ENCODE results near the gene MIF4GD. TPM values are rescaled to one million over a fixed set of nuclear protein-coding genes. Genes with fewer than 3 reads are reported as not detected.

Gene MIF4GD
- total RNA-seq, 1 experiment from 2014 or later, result 25.7 TPM

DNA sequence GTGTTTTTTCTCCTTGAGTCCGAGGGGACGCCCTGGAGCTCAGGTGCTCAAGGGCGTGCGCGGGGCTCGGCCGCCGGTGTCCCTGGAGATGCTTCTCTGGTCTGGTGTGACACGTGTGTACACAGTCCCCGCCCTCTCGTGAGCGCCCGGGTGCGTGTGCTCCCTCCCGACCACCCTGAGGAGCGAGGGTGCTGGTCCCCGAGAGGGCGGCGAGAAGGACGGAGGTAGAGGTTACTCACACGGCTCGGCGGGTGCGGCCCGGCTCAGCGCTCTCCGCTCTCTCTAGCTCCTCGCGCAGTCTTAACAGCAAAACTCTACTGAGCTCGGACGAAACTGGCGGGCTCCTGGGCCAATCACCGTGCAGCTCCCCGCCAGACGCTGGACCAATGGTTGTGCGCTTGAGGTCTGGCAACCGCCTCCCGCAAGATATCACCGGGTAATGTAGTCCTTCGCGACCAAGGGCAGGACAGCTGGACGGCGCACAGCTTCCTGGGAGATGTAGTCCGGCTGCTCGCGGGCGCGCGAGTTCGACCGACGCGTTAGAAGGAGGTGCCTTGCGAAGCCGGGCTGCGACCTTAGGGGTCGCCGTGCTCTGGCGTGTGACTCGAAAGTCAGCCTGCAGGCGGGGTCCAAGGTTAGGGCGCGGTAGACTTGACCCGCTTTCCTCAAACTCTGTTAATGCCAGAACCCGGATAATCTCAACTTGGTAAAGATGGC is 18.2 kb upstream of the MIF4GD start, which contains the start of gene SLC25A19:
Gene SLC25A19, minus strand, starts transcription at position 319 of the 717 bp plus-strand sequence. CDS start 2,669 bp downstream, outside the sequence.
- intact Hi-C loops (cut with micrococcal nuclease; ENCODE audit: unreplicated experiment), result no loop called here
- TF ChIP-seq, protein P1, sequence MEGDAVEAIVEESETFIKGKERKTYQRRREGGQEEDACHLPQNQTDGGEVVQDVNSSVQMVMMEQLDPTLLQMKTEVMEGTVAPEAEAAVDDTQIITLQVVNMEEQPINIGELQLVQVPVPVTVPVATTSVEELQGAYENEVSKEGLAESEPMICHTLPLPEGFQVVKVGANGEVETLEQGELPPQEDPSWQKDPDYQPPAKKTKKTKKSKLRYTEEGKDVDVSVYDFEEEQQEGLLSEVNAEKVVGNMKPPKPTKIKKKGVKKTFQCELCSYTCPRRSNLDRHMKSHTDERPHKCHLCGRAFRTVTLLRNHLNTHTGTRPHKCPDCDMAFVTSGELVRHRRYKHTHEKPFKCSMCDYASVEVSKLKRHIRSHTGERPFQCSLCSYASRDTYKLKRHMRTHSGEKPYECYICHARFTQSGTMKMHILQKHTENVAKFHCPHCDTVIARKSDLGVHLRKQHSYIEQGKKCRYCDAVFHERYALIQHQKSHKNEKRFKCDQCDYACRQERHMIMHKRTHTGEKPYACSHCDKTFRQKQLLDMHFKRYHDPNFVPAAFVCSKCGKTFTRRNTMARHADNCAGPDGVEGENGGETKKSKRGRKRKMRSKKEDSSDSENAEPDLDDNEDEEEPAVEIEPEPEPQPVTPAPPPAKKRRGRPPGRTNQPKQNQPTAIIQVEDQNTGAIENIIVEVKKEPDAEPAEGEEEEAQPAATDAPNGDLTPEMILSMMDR (IDR thresholded peaks at IDR 0.05; ENCODE audit: unreplicated experiment), result no peak
- Mint-ChIP-seq H3K4me1 (ENCODE audit: low read depth, unreplicated experiment) (peaks cover 9% of the 10 kb centered on the region), H3K27ac (ENCODE audit: unreplicated experiment) (peak within 1 kb of the TSS; percentile 92), H3K9me3 (ENCODE audit: low read depth, unreplicated experiment) (no peaks in the 10 kb centered on the region), H3K4me3 (ENCODE audit: low read depth, unreplicated experiment) (peak within 1 kb of the TSS; percentile 90), H3K36me3 (ENCODE audit: insufficient read depth, unreplicated experiment) (peaks cover 28% of the 10 kb centered on the region), H3K27me3 (ENCODE audit: unreplicated experiment) (no peaks in the 10 kb centered on the region)
- BruUV-seq (replicated peaks), result no TSS peak
- CTCF ChIA-PET, result interaction anchor here (0.6 to 2.1 kb wide), 15 partner anchors 9 to 304 kb away, joined by 3 to 32 read pairs (median 4); partner anchors contain the start of genes GRB2, MIF4GD, MRPL58 and TMEM94
- peak; percentile 97 for DNase-seq

DNA sequence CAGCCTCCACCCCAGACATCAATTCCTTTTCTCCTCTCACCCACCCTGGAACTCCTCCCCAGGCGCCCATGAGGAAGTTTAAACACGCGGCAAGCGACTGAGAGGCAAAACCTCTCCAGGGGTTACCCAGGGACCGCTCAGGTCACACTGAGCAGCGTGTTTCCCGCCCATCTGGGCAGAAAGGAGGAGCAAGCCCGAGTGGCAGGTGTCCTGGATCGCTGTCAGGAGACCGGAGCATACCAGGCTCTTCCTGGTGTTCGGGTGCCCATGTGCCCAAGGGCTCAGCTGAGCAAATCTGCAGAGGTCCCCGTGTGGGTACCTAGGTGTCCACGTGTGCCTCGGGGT is 17.7 kb upstream of the MIF4GD start:
- H3K9me3 Mint-ChIP-seq (ENCODE audit: low read depth, unreplicated experiment), result no peaks in the 10 kb centered on the region
- H3K36me3 Mint-ChIP-seq (ENCODE audit: insufficient read depth, unreplicated experiment), result peaks cover 28% of the 10 kb centered on the region
- H3K4me1 Mint-ChIP-seq (ENCODE audit: low read depth, unreplicated experiment), result peaks cover 9% of the 10 kb centered on the region
- intact Hi-C loops (cut with micrococcal nuclease; ENCODE audit: unreplicated experiment), result no loop called here
- TF ChIP-seq, protein P1 (IDR thresholded peaks at IDR 0.05; ENCODE audit: unreplicated experiment), result no peak
- peak; percentile 49 for DNase-seq
- H3K27ac Mint-ChIP-seq (ENCODE audit: unreplicated experiment), result peak overlapping the region; percentile 92
- CTCF ChIA-PET, result interaction anchor here (0.6 to 2.1 kb wide), 12 partner anchors 11 to 167 kb away, joined by 3 to 32 read pairs (median 4); partner anchors contain the start of genes GRB2, MIF4GD and TMEM94
- H3K27me3 Mint-ChIP-seq (ENCODE audit: unreplicated experiment), result no peaks in the 10 kb centered on the region
- no TSS peak for BruUV-seq (replicated peaks)
- peak overlapping the region; percentile 90 for H3K4me3 Mint-ChIP-seq (ENCODE audit: low read depth, unreplicated experiment)

- H3K4me1 Mint-ChIP-seq (ENCODE audit: low read depth, unreplicated experiment), result peaks cover 9% of the 10 kb centered on the region
- H3K36me3 Mint-ChIP-seq (ENCODE audit: insufficient read depth, unreplicated experiment), result peaks cover 32% of the 10 kb centered on the region
- CTCF ChIA-PET, result interaction anchor here (0.5 to 2.1 kb wide), 7 partner anchors 10 to 478 kb away, joined by 3 to 32 read pairs (median 4); partner anchors contain the start of gene MIF4GD
- no peaks in the 10 kb centered on the region for H3K9me3 Mint-ChIP-seq (ENCODE audit: low read depth, unreplicated experiment)
- BruUV-seq (replicated peaks), result no TSS peak
- H3K27me3 Mint-ChIP-seq (ENCODE audit: unreplicated experiment), result no peaks in the 10 kb centered on the region
- peak overlapping the region; percentile 90 for H3K4me3 Mint-ChIP-seq (ENCODE audit: low read depth, unreplicated experiment)
- DNase-seq, result no peak
- H3K27ac Mint-ChIP-seq (ENCODE audit: unreplicated experiment), result peak overlapping the region; percentile 11
- intact Hi-C loops (cut with micrococcal nuclease; ENCODE audit: unreplicated experiment), result no loop called here
- TF ChIP-seq, protein P1 (IDR thresholded peaks at IDR 0.05; ENCODE audit: unreplicated experiment), result no peak
These were observed 17.3 kb upstream of the MIF4GD start for GRCh38 chr17:75288359-75288758.

GRCh38 chr17:75287221-75287620 is 16.2 kb upstream of the MIF4GD start:
- CTCF ChIA-PET, result no interaction called here
- TF ChIP-seq, protein P1 (IDR thresholded peaks at IDR 0.05; ENCODE audit: unreplicated experiment), result no peak
- H3K4me3 Mint-ChIP-seq (ENCODE audit: low read depth, unreplicated experiment), result no peak overlapping the region
- H3K9me3 Mint-ChIP-seq (ENCODE audit: low read depth, unreplicated experiment), result no peaks in the 10 kb centered on the region
- intact Hi-C loops (cut with micrococcal nuclease; ENCODE audit: unreplicated experiment), result no loop called here
- H3K27me3 Mint-ChIP-seq (ENCODE audit: unreplicated experiment), result no peaks in the 10 kb centered on the region
- no peak overlapping the region for H3K27ac Mint-ChIP-seq (ENCODE audit: unreplicated experiment)
- DNase-seq, result no peak
- no TSS peak for BruUV-seq (replicated peaks)
- H3K4me1 Mint-ChIP-seq (ENCODE audit: low read depth, unreplicated experiment), result peaks cover 9% of the 10 kb centered on the region
- peaks cover 34% of the 10 kb centered on the region for H3K36me3 Mint-ChIP-seq (ENCODE audit: insufficient read depth, unreplicated experiment)

Data from Calu3 (cell line).